Measurements from ENCODE around the gene CLK3. TPM values are rescaled to one million over a fixed set of nuclear protein-coding genes. Genes with fewer than 3 reads are reported as not detected.

Gene CLK3
- polyA plus RNA-seq, 1 experiment: 34.9 TPM

DNA sequence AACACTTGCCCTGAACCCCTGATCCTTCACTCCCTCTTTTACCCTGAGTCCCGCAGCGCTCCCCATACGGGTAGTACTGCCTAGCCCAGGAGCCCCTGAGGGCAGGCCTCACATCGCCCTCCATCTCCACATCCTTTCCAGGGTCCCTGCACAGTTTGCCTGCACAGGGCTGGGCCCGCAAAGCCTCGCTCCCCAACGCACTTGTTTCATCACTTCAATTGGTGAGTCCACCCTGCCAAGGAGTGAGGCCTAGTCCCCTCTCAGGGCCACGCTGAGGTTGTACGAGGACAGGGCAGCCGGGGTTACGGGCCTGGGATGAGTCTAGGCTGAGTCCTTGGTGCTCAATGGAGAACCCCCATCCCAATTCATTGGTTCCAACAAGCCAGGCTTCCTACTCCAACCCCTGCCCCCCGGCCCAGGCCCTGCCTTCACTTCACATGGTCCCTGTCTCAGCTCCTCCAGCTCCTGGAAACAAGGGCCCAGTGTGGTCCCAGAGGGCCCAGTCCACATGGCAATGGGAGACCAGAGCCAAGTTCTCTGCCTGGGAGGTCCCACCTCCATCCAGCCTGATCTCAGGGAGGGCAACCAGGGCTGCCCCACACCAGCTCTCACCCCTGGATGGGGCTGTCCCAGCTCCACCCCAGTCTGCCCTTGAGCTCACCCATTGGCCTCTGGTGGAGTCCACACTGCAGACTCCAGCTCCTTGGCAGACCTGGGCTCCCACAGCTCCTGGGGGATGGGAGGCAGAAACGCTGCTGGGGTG is 12.4 kb upstream of the CLK3 start:
- ChIA-PET POLR2A (no interaction called here), CTCF (no interaction called here)
- TF ChIP-seq, protein P1, sequence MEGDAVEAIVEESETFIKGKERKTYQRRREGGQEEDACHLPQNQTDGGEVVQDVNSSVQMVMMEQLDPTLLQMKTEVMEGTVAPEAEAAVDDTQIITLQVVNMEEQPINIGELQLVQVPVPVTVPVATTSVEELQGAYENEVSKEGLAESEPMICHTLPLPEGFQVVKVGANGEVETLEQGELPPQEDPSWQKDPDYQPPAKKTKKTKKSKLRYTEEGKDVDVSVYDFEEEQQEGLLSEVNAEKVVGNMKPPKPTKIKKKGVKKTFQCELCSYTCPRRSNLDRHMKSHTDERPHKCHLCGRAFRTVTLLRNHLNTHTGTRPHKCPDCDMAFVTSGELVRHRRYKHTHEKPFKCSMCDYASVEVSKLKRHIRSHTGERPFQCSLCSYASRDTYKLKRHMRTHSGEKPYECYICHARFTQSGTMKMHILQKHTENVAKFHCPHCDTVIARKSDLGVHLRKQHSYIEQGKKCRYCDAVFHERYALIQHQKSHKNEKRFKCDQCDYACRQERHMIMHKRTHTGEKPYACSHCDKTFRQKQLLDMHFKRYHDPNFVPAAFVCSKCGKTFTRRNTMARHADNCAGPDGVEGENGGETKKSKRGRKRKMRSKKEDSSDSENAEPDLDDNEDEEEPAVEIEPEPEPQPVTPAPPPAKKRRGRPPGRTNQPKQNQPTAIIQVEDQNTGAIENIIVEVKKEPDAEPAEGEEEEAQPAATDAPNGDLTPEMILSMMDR (IDR thresholded peaks at IDR 0.05; ENCODE audit: low read depth, low read length): no peak
- H3K4me3 ChIP-seq (ENCODE audit: low read depth, low read length): no peak overlapping the region
- H3K9me3 ChIP-seq (ENCODE audit: control insufficient read depth, insufficient read depth, low read length): no peaks in the 10 kb centered on the region; the same call in 1 of the 2 replicates
- DNase-seq (ENCODE audit: low read depth, low spot score): no peak
- peaks cover 8% of the 10 kb centered on the region for H3K27me3 ChIP-seq (ENCODE audit: control insufficient read depth, insufficient read depth, low read length)
- no peak overlapping the region for H3K27ac ChIP-seq (ENCODE audit: low read depth, low read length)

DNA sequence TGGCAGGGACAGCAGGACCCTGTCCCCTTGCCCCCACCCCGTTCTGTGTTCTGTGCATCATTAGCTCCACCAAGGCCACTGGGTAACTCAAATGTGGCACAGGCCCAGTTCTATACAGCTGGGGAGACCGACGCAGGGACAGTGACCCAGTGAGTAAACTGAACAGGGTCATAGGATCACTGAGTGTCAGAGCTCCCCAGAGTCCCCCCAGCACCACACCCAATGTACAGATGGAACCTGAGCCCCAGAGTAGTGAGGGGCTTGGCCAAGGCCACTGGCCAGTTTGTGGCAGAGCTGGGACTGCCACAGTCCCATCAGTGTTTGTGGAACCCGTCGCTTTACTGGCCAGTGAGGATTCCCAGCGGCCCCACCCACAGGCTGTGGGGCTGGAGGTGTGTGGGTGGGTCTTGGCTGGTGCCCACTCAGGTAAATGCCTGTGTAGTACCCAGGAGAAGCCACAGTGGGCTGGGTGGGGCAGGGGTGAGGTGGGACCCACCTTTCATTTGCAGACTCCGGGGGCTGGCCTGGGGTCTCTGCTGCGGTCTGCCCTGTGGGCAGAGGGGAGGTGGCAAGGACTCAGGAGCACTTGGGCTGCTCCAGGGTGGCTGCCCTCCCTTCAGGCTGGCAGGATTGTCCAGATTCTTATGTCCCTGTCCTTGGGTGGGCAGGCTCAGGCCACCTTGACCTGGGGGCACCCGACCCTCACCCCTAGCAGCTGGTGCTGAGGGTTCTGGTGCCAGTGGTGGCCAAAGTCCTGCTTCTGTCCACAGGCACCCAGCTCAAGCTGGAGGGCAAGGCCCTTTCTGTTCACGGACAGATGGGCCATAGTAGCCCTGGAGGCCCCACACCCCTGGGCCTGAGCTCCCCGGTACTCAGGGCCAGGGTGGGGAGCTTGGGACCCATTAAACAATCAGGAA is 11.6 kb upstream of the CLK3 start:
- Histone ChIP-seq H3K4me3 (ENCODE audit: low read depth, low read length) (no peak overlapping the region), H3K27me3 (ENCODE audit: control insufficient read depth, insufficient read depth, low read length) (peaks cover 16% of the 10 kb centered on the region), H3K27ac (ENCODE audit: low read depth, low read length) (no peak overlapping the region), H3K9me3 (ENCODE audit: control insufficient read depth, insufficient read depth, low read length) (no peaks in the 10 kb centered on the region; the same call in 1 of the 2 replicates)
- CTCF ChIA-PET: no interaction called here
- no peak for DNase-seq (ENCODE audit: low read depth, low spot score)
- TF ChIP-seq, protein P1 (IDR thresholded peaks at IDR 0.05; ENCODE audit: low read depth, low read length): no peak
- POLR2A ChIA-PET: no interaction called here

DNA sequence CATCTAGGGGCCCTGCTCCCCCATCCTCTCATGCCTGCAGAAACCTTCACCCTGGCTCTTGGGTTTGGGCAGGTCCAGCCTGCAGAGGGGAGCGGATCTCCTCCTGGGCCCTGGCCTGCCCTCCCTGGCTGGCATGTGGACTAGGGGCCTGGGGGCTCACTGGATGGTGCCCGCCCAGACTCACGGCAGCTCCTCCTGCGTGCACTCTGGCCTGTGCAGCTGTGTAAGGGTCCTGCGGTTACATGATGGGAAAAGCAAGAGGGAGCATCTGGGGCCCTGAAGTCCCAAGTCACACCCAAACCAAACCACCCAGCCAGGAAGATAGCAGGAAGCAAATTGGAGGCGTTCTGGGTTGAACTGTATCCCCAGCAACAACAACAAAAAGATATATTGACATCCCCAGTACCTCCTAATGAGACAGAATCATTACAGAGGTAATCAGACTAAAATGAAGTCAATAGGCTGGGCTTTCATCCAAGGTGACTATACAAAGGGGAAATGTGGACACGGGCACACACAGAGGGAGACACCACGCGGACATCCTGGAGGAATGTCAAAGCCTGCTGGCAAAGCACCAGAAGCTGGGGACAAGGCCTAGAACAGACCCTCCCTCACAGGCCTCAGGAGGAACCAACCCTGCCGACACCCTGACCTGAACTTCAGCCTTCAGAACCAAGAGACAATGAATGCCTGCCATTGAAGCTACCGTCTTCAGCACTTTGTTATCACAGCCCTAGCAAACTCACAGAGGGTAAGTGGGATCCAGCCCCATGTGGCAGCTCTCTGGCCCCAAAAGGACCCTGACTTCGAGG is 10.4 kb upstream of the CLK3 start:
- Histone ChIP-seq H3K9me3 (ENCODE audit: control insufficient read depth, insufficient read depth, low read length) (no peaks in the 10 kb centered on the region; the same call in 1 of the 2 replicates), H3K27me3 (ENCODE audit: control insufficient read depth, insufficient read depth, low read length) (peaks cover 23% of the 10 kb centered on the region), H3K27ac (ENCODE audit: low read depth, low read length) (no peak overlapping the region), H3K4me3 (ENCODE audit: low read depth, low read length) (no peak overlapping the region)
- ChIA-PET POLR2A (no interaction called here), CTCF (no interaction called here)
- no peak for DNase-seq (ENCODE audit: low read depth, low spot score)
- TF ChIP-seq, protein P1 (IDR thresholded peaks at IDR 0.05; ENCODE audit: low read depth, low read length): no peak

DNA sequence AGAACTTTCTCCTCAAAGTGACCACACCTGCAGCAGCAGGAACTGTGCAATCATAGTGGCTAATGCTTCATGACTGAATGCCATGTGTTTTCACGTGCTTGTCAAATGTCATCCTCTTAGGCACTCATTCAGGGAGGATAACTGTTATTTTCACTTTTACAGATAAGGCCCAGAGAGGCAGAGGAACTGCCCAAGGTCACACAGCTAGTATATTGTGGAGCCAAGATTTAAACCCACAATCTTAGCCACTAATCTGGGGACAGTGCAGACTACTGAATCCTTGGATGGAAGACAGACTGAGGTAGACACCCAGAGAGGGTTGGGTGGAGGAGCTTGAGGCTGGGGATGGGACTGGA is 9.9 kb upstream of the CLK3 start:
- CTCF ChIA-PET: no interaction called here
- H3K27ac ChIP-seq (ENCODE audit: low read depth, low read length): no peak overlapping the region
- POLR2A ChIA-PET: interaction anchor here (0.6 kb wide), 1 partner anchor 148 kb away, joined by 5 read pairs; no protein-coding TSS in a partner anchor
- no peak overlapping the region for H3K4me3 ChIP-seq (ENCODE audit: low read depth, low read length)
- TF ChIP-seq, protein P1 (IDR thresholded peaks at IDR 0.05; ENCODE audit: low read depth, low read length): no peak
- H3K9me3 ChIP-seq (ENCODE audit: control insufficient read depth, insufficient read depth, low read length): no peaks in the 10 kb centered on the region; the same call in 1 of the 2 replicates
- no peak for DNase-seq (ENCODE audit: low read depth, low spot score)
- H3K27me3 ChIP-seq (ENCODE audit: control insufficient read depth, insufficient read depth, low read length): peaks cover 23% of the 10 kb centered on the region

Data from AG04450 (cell line).